ENCODE results near the gene NGLY1.

The NGLY1 gene

DNA sequence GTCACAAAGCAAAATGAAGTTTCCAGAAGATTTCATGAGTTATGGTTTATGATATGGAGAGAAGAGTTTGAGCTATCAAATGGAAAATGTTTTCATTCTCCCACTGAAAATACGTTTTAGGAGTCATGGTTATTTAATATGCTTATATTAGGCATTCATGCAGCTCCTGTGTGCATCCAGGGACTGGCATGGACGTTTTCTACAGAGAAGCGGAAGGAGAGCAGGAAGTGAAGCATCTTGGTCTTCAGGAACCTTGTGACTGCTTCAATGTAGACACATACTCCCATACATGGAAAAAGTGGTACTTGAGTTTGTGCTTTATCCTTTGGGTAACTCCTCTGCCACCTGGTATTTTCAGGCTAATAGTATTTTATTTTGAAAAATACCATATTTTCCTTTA is 75.2 kb downstream of the NGLY1 start:
- no peak for DNase-seq (ENCODE audit: low read depth)

DNA sequence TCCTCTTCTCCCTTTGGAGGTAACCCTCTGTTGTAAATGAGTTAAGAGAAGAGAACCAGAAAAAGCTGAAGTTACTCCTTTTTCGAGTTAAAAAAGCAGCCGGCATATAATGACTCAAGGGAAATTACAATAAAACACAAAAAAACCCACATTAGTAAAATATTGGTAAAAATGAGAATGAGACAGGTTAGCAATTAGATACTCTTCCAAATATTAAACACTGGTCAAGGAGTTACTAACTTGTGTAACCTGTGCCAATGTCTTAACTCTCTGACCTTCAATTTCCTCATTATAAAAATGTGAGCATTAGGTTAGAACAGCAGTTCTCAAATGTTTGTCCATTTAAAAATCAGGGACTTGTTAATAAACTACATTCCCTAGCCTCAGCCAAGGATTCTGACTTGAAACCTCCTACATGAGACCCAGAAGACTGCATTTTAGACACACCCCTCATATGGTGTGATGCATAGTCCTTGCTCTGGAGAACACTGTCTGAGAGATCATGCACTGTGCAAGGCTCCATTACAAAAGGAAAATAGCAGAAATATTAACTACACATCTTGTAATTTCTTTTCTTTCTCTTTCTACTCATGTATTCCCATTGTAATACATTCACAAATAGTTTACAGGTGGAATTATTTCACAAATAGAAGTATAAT is 75.8 kb downstream of the NGLY1 start:
- DNase-seq (ENCODE audit: low read depth) = no peak

DNA sequence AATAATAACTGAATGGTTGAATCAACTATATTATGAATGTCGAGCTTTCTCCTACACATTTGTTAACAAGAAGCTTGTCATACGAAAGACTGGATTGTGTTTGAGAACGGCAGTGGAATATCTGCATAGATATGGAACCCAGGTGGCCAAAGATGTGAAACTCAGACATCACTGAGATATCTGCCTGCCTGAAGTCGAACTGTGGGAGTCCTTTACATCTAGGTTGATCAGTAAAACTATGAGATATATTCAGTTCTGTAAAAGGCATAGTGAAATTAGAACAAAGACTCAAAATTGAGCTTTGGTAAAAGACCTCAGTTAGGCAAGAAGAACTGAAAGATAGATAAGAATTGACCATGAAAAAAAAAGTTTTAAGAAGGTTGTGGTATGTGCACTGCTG is 77.0 kb downstream of the NGLY1 start:
- no peak for DNase-seq (ENCODE audit: low read depth)

DNA sequence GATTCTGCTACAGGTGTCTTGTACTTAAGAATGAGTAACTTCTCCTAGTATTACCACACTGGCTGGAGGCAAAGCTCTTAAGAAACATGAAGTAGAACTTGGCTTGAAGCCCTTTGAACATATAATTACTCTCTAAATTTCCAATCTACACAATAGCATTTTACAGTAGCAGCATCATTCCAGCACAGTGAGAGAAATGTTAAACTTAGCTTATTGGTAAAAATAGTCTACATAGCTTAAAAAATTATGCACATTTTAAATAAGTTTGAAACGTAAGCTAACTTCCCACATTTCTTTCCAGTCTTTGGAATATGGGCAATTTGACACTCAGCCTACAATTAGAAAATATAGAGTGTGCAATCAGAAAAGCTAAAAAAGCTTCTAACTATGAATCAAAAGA is 85.7 kb downstream of the NGLY1 start:
- no peak for DNase-seq (ENCODE audit: low read depth)

DNA sequence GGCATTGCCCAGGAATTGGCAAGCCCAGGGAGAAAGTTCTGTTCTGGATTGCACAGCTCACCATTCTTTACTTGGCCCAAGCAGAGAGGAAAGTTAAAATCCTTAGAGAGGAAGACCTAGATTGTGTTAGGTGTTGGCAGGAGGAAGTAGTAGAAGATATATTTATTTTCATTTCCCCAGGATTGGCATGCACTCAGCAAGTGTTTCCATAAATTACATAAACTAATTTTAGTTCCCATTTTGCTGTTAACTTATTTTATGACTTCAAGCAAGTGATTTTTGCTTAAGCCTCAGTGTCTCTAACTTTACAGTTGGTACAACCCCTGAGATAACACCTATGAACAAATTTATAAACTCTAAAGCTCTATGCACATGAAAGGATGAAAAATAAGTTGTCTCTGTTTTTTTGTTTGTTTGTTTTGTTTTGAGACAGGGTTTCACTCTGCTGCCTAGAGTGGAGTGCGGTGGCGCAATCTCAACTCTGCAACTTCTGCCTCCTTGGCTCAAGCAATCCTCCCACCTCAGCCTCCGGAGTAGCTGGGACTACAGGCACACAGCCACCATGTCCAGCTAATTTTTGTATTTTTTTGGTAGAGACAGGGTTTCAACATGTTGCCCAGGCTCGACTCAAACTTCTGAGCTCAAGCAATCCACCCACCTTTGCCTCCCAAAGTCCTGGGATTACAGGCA is 87.4 kb downstream of the NGLY1 start:
- no peak for DNase-seq (ENCODE audit: low read depth)

DNA sequence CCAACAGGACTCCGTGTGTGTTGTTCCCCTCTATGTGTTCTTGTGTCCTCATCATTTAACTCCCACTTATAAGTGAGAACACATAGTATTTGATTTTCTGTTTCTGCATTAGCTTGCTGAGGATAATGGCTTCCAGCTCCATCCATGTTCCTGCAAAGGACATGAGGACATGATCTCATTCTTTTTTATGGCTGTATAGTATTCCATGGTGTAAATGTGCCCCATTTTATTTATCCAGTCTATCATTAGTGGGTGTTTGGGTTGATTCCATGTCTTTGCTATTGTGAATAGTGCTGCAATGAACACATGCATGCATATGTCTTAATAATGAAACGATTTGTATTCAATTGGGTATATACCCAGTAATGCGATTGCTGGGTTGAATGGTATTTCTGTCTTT is 90.0 kb downstream of the NGLY1 start:
- DNase-seq (ENCODE audit: low read depth) = no peak

DNA sequence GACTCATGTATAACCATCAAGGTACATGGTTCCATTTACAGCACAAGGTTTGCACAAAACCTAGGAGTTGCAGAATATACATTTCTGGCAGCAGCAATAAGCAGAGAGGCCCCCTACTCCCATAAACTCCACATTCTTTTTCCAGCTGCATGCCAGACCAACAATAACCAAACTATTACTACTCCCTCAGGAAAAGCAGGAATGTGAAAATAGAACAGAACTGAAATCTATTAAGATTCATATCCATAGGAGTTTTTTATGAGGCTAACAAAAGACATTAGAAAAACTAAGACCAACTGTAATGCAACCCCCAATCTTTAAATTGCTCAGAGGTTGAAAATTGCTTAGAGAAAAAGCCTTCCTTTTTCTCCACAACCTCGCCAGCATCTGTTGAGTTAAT is 90.9 kb downstream of the NGLY1 start:
- no peak for DNase-seq (ENCODE audit: low read depth)

DNA sequence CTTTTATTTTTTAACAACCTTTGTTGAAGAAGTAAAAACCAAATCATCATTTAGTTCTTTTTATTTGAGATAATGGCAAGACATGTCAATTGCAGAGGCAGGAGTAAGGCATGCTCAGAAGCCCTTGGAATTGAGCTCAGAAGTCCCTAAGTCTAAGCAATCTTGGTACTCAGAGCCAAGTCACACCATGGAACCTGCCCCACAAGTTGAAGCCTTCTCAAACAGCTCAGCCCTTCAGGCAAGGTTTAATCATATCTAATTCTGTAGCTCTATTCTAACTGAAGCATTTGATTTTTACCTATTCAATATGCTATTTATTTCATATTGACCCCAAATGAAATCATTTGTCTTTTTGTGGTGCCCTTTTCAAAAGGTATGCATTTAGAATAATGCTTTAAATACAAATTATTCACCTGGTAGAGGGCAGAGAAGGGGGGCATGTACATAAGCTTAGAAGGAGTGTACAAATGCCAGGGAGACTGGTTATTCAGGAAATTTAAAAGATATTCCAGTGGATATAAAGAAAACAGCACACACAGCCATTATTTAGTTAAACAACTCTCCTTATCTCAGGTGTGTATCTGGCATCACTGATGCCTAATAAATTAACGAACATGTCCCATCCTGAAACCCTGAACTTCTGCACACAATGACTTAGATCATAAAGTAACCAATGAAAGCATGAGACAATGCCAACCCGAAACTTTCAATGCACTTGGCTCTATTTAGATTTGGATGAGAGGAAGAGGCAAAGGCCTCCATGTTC is 92.3 kb downstream of the NGLY1 start:
- DNase-seq (ENCODE audit: low read depth) = no peak

DNA sequence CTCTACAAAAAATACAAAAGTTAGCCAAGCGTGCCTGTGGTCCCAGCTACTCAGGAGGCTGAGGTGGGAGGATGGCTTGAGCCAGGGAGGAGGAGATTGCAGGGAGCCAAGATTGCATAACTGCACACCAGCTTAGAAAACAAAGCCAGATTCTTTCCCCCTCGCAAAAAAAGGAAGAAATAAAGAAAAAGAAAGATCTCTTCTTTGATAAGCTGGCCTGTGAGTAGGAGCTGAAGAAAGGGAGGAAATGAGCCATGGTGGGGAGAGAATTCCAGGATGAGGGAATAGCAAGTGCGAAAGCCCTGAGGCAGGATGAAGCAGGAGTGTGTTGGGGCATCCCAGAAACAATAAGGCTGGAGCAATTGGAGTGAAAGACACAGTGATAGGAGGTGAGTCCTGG is 94.0 kb downstream of the NGLY1 start:
- DNase-seq (ENCODE audit: low read depth) = no peak

DNA sequence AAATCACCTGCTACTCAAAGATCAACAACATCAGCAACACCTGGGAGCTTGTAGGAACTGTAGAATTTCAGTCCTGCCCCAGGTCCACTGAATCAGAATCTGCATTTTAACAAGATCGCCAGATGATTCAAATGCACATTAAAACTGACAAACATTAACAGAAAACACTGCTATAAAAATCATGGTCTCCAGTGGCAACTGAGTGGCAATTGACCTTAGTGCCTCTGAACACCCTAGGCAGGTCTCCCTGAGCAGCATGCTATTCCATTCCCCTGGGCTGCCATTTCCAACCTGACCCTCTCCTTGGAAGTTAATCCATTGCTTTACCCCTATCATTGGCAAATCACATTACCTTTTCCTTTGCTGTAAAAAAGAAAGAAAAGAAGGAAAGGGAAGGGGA is 95.5 kb downstream of the NGLY1 start:
- no peak for DNase-seq (ENCODE audit: low read depth)

DNA sequence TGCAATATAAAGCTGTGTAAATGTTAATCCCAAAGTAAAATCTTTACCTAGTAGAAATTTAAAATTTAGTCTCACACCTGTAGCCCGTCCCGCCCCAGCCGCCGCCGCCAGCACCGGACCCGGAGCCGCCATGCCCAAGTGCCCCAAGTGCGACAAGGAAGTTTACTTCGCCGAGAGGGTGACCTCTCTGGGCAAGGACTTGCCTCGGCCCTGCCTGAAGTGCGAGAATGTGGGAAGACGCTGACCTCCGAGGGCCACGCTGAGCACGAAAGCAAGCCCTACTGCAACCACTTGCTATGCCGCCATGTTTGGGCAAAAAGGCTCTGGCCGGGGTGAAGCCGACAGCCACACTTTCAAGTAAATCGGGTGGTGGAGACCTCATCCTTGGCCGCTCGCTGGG is 96.5 kb downstream of the NGLY1 start:
- no peak for DNase-seq (ENCODE audit: low read depth)

DNA sequence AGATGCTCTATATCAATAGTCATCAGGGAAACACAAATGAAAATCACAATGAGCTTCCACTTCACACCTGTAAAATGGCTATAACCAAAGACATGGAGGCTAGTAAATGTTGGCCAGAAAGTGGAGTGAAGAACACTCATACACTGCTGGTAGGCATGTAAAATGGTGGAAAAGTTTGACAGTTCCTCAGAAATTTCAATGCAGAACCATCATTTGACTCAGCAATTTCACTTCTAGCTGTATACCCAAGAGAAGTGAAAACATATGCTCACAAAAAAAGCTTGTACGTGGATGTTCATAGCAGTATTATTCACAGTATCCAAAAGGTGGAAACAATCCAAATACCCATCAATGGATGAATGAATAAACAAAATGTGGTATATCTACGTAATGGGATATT is 99.4 kb downstream of the NGLY1 start:
- no peak for DNase-seq (ENCODE audit: low read depth)

DNA sequence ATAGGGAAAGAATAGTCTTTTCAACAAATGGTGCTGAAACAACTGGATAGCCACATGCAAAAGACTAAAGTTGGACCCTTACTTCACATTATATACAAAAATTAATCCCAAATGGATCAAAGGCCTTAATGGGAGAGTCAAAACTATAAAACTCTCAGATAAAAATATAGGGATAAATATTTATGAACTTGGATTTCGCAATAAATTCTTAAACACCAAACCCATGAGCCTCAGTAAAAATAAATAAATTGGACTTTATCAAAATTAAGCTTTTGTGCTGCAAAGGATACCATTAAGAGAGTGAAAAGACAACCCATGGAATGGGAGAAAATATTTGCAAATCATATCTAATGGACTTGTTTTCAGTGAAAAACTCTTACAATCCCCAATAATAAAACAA is 99.8 kb downstream of the NGLY1 start:
- no peak for DNase-seq (ENCODE audit: low read depth)

DNA sequence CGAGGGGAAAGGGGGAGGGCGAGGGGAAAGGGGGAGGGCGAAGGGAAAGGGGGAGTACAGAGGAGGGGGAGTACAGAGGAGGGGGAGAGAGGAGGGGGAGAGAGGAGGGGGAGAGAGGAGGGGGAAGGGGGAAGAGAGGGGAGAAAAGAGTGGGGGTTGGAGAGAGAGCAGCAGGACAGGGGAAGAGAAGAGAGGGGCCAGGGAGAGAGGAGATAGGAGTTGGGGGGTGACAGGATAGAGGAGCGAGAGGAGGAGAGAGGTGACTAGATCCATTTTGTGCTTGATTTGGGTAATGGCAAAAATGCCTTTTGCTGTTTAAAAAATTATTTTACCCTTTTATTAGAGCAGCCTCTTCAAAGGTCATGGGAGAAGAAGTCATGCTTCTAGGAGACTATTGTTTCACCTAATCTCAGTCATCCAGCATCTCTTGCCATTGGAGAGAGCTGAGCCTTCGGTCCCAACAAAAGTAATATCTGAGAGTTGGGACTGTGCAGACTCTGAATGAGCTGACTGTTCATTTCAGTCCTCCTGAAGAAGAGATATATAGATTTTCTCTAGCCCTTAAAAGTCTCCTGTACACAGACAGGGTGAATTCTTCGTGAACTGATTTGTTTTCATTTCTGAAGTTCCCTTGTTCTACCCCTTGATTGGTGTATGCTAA is 103.5 kb downstream of the NGLY1 start:
- no peak for DNase-seq (ENCODE audit: low read depth)

DNA sequence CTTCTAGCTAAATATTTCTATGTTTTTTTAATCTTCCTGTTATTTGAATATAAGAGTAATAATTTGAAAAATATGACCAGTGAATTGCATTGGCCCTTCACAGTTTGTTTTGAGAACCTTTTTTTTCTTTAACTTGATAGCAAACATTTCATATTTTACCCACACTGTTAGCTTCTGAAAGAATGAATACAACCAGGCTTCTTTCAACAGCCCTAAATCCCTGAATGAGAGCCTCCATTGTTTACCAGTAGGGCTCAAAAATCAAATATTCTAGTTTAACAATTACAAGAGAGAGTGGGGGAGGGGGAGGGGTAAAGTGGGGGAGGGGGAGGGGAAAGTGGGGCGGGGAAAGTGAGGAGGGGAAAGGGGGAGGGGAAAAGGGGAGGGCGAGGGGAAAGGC is 104.1 kb downstream of the NGLY1 start:
- DNase-seq (ENCODE audit: low read depth) = no peak

DNA sequence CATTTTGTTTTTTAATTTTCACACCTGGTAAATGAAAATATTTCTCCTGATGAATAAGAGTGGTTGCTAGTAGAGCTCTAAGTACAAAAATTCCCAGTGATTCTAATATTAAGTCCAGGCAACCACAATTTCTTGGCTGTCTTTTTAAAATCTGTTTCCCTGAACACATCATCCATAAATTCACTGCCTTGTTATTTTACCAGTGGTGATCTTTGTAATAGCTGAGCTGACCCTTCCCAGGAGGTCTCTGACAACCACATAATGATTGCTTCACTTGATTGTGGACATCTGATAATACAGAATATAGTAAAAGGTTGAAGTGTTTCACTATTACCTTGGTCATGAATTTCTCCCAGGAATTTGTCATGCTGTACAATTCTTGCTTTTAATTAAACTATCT is 104.7 kb downstream of the NGLY1 start:
- no peak for DNase-seq (ENCODE audit: low read depth)

DNA sequence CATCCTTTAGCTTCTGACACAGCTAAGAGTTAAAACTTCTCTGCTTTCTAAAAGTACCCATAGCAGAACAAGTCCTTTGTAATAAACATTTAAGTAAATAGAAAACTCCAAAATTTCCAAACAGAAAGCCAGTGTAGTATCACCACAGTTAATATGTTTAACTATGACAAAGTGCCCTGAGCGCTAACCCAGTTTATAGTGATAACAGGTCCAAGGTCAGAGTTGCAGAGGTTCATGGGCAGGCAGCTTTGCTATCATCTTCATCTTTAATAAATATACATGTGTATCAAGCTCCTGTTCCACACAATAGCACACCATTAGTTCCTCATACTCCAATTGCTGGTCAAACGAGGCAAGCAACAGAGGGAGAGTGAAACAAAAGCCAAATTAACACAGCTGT is 106.1 kb downstream of the NGLY1 start:
- DNase-seq (ENCODE audit: low read depth) = no peak

DNA sequence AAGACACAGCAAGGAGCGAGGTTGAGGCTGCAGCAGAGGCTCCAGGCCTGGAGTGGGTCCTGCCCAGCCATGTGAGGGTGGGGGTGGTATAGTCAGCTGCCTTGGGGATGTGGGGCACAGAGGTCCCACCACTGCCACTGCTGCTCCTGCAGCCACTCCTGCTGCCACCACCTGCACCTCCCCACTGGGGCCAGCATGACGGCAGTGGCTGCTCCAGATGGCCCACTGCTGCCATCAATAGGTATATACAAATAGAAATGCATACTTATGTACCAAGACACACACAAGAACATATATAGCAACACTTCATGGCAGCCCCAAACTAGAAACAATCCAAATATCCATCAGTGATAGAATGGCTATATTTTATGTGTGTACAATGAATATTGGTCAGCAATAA is 108.6 kb downstream of the NGLY1 start:
- DNase-seq (ENCODE audit: low read depth) = no peak

DNA sequence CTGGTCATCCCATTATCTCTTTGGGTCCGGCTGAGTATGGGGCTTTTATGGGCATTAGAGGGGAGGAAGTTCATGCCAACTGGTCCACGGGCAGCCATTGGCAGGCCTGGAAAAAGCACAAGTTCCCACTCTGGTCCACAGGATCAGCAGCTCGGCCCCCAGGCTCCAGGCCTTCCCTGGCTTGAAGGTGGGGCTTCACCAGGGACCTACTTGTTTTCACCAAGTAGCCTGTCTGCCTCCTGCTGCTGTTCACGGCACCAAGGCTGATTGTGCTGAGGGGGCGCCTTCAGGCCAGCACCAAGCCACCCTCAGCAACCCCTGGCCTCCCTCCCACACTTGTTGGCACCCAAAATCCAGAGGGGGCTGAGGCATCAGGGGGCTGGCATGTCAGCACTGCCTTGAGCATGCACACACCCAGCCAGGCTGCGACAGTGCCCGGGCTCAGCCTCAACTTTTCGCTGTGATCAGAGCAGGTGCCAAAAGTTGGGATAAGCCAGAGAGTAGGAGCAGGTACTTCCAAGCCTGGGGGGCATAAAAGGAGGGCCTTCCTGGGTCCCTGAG is 109.4 kb downstream of the NGLY1 start:
- no peak for DNase-seq (ENCODE audit: low read depth)
